ENCODE results near the gene JAM3.

The JAM3 gene

GRCh38 chr11:134038897-134039470 lies 29.9 kb upstream of the JAM3 start:
- DNase-seq (ENCODE audit: insufficient read length, low spot score) (no peak), FAIRE-seq (no peak)

GRCh38 chr11:134039726-134040385 lies 29.0 kb upstream of the JAM3 start:
- FAIRE-seq (no peak), DNase-seq (ENCODE audit: insufficient read length, low spot score) (no peak)

GRCh38 chr11:134040386-134041302 lies 28.2 kb upstream of the JAM3 start:
- DNase-seq (ENCODE audit: insufficient read length, low spot score): no peak
- FAIRE-seq: no peak

GRCh38 chr11:134041349-134041748 lies 27.5 kb upstream of the JAM3 start:
- FAIRE-seq: no peak

GRCh38 chr11:134041791-134042696 lies 26.8 kb upstream of the JAM3 start:
- DNase-seq (ENCODE audit: insufficient read length, low spot score) (no peak), FAIRE-seq (no peak)

More at GRCh38 chr11:134041349-134041748, 27.5 kb upstream of the JAM3 start:
- DNase-seq (ENCODE audit: insufficient read length, low spot score): no peak

- no peak for DNase-seq (ENCODE audit: insufficient read length, low spot score)
- no peak for FAIRE-seq
These were observed 25.0 kb upstream of the JAM3 start for GRCh38 chr11:134043821-134044420.

- FAIRE-seq (no peak), DNase-seq (ENCODE audit: insufficient read length, low spot score) (no peak)
These were observed 24.2 kb upstream of the JAM3 start for GRCh38 chr11:134044514-134045284.

- FAIRE-seq (no peak), DNase-seq (ENCODE audit: insufficient read length, low spot score) (no peak)
These were observed 22.9 kb upstream of the JAM3 start for GRCh38 chr11:134045799-134046635.

- DNase-seq (ENCODE audit: insufficient read length, low spot score): no peak
- no peak for FAIRE-seq
These were observed 22.0 kb upstream of the JAM3 start for GRCh38 chr11:134046681-134047449.

- DNase-seq (ENCODE audit: insufficient read length, low spot score): no peak
- no peak for FAIRE-seq
These were observed 21.3 kb upstream of the JAM3 start for GRCh38 chr11:134047586-134047999.

GRCh38 chr11:134048028-134048427 lies 20.8 kb upstream of the JAM3 start:
- no peak for FAIRE-seq

GRCh38 chr11:134049303-134049702 lies 19.6 kb upstream of the JAM3 start:
- FAIRE-seq (no peak), DNase-seq (ENCODE audit: insufficient read length, low spot score) (no peak)

More at GRCh38 chr11:134048028-134048427, 20.8 kb upstream of the JAM3 start:
- DNase-seq (ENCODE audit: insufficient read length, low spot score): no peak

- FAIRE-seq: no peak
- peak; percentile 82 for DNase-seq (ENCODE audit: insufficient read length, low spot score)
These were observed 18.1 kb upstream of the JAM3 start for GRCh38 chr11:134050541-134051383.

GRCh38 chr11:134052395-134052987 lies 16.4 kb upstream of the JAM3 start:
- DNase-seq (ENCODE audit: insufficient read length, low spot score): no peak
- FAIRE-seq: no peak

- FAIRE-seq: no peak
- DNase-seq (ENCODE audit: insufficient read length, low spot score): no peak
These were observed 15.6 kb upstream of the JAM3 start for GRCh38 chr11:134052988-134053945.
